ENCODE measurements around the gene LTO1. TPM values are rescaled to one million over a fixed set of nuclear protein-coding genes. Genes with fewer than 3 reads are reported as not detected.

The LTO1 gene, protein sequence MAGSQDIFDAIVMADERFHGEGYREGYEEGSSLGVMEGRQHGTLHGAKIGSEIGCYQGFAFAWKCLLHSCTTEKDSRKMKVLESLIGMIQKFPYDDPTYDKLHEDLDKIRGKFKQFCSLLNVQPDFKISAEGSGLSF
- polyA plus RNA-seq (2011; rRNA removed) (20.0 and 25.1 TPM in 2 replicates), polyA plus RNA-seq (2017; fragmentation: RNase III; extraction: RNeasy Plus Mini Kit Qiagen cat#74134 plus additional on column Dnase treatment) (27.0 to 30.3 TPM (median 29.7 TPM) in 3 replicates), polyA minus RNA-seq (2011; rRNA and poly(A)+ RNA removed) (11.0 TPM in 2 replicates)
- 27.7 TPM in 2 replicates for polyA plus RNA-seq (2012; cell fraction: cytosol; rRNA removed)
- polyA plus RNA-seq (2012; cell fraction: nucleus; rRNA removed) = 31.5 and 54.7 TPM in 2 replicates

DNA sequence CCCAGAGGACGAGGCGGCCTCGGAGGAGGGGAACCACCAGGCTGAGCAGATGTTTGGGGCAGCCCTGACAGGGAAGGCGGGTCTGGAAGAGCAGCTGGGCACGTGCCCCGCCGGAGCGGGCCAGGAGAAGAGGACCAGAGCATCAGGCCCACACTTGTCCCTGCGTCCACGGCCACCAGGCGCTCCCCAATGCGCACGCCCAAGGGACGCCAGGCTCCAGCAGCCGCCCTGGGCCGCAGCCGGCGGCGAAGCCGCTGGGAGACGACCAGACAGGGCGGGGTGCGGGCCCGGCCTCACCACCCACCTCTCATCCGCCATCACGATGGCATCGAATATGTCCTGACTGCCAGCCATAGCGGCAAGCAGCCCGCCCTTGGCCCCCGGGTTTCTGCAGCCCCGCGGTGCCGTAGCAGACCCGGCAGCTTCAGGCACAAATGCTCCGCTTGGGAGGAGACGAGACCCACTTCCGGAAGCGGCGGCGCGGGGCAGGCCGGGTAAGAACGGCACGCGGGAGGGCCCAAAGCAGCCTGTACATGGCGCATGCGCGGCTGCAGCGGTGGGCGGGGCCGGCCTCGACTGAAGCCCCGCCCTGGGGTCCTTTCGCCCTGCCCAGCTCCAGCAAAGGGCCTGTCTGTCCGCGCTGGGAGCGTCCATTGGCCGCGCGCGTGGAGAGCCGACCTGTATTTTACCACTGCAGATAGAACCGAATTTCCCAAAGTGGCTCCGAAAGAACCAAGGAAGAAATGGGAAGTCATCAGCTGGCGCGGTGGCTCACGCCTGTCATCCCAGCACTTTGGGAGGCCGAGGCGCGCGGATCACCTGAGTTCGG is at the start of gene LTO1:
TSS of gene LTO1 (minus strand) at position 468 of the 829 bp plus-strand sequence. CDS start at position 354, 114 bp downstream.
- POLR2A ChIA-PET = interaction anchor here (0.7 to 2.2 kb wide), 5 partner anchors 16 to 381 kb away, joined by 3 to 5 read pairs (median 3); partner anchors contain the start of gene MYEOV
- Histone ChIP-seq H3K4me1 (peaks cover 24% of the 10 kb centered on the region), H3K27ac (peak within 1 kb of the TSS; percentile 87 to 95), H3K9me3 (no peaks in the 10 kb centered on the region), H3K4me3 (peak within 1 kb of the TSS; percentile 86), H3K4me2 (peak within 1 kb of the TSS; percentile 97)
- peak; percentile 92 to 95 for ATAC-seq
- FAIRE-seq = no peak
- DNase-seq (ENCODE audit: low read depth in 1 of 2, low spot score in 1 of 2) = peak; percentile 92 to 98
- CTCF ChIA-PET = interaction anchor here (0.7 to 4.1 kb wide), 17 partner anchors 9 to 601 kb away, joined by 3 to 25 read pairs (median 3); no protein-coding TSS in a partner anchor
- WGBS (ENCODE audit: missing lambda C conversion rate) = under 1% methylated on average over 50 of the region's 72 CpGs
- peak; percentile 71 to 83 for TF ChIP-seq JUN (IDR thresholded peaks at IDR 0.05)
- TF ChIP-seq, protein P1, sequence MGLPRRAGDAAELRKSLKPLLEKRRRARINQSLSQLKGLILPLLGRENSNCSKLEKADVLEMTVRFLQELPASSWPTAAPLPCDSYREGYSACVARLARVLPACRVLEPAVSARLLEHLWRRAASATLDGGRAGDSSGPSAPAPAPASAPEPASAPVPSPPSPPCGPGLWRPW (IDR thresholded peaks at IDR 0.05) = no peak
- no peak for TF ChIP-seq HOXA7 (CRISPR knock-in tag; IDR thresholded peaks at IDR 0.05)
- no peak for TF ChIP-seq JUNB (IDR thresholded peaks at IDR 0.05)
- TF ChIP-seq, protein P2, sequence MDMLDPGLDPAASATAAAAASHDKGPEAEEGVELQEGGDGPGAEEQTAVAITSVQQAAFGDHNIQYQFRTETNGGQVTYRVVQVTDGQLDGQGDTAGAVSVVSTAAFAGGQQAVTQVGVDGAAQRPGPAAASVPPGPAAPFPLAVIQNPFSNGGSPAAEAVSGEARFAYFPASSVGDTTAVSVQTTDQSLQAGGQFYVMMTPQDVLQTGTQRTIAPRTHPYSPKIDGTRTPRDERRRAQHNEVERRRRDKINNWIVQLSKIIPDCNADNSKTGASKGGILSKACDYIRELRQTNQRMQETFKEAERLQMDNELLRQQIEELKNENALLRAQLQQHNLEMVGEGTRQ (IDR thresholded peaks at IDR 0.05) = peak; percentile 54
- no peak for TF ChIP-seq CHD2 (IDR thresholded peaks at IDR 0.05; ENCODE audit: low read length, partially characterized antibody)
- TF ChIP-seq ZSCAN20 (CRISPR knock-in tag; IDR thresholded peaks at IDR 0.05) = no peak
- peak; percentile 76 for TF ChIP-seq BHLHE40 (IDR thresholded peaks at IDR 0.05; ENCODE audit: low read depth, low read length)
- TF ChIP-seq, protein P3, sequence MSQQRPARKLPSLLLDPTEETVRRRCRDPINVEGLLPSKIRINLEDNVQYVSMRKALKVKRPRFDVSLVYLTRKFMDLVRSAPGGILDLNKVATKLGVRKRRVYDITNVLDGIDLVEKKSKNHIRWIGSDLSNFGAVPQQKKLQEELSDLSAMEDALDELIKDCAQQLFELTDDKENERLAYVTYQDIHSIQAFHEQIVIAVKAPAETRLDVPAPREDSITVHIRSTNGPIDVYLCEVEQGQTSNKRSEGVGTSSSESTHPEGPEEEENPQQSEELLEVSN (IDR thresholded peaks at IDR 0.05; ENCODE audit: borderline replicate concordance, low read depth) = peak; percentile 66; the same call in 1 of the 2 replicates
- no peak for TF ChIP-seq ESRRA (IDR thresholded peaks at IDR 0.05; ENCODE audit: borderline replicate concordance, low read length)
- TF ChIP-seq, protein P4, sequence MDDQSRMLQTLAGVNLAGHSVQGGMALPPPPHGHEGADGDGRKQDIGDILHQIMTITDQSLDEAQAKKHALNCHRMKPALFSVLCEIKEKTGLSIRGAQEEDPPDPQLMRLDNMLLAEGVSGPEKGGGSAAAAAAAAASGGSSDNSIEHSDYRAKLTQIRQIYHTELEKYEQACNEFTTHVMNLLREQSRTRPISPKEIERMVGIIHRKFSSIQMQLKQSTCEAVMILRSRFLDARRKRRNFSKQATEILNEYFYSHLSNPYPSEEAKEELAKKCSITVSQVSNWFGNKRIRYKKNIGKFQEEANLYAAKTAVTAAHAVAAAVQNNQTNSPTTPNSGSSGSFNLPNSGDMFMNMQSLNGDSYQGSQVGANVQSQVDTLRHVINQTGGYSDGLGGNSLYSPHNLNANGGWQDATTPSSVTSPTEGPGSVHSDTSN (IDR thresholded peaks at IDR 0.05) = 0 out of 2 replicates have a peak, but pooled peaks have one; percentile 20
- no peak for TF ChIP-seq TFCP2L1 (CRISPR knock-in tag; IDR thresholded peaks at IDR 0.05)
- no peak for TF ChIP-seq RNF2 (IDR thresholded peaks at IDR 0.05; ENCODE audit: borderline replicate concordance, low read depth)
- TF ChIP-seq CHD4 (IDR thresholded peaks at IDR 0.05; ENCODE audit: borderline replicate concordance) = 0 out of 2 replicates have a peak, but pooled peaks have one; percentile 79
- TF ChIP-seq, protein P5, sequence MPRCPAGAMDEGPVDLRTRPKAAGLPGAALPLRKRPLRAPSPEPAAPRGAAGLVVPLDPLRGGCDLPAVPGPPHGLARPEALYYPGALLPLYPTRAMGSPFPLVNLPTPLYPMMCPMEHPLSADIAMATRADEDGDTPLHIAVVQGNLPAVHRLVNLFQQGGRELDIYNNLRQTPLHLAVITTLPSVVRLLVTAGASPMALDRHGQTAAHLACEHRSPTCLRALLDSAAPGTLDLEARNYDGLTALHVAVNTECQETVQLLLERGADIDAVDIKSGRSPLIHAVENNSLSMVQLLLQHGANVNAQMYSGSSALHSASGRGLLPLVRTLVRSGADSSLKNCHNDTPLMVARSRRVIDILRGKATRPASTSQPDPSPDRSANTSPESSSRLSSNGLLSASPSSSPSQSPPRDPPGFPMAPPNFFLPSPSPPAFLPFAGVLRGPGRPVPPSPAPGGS (IDR thresholded peaks at IDR 0.05) = 0 out of 3 replicates have a peak, but pooled peaks have one; percentile 65
- no peak for TF ChIP-seq POLR2AphosphoS2 (conservative IDR thresholded peaks at IDR 0.05; ENCODE audit: low read length)
- no peak for TF ChIP-seq SMC3 (IDR thresholded peaks at IDR 0.05)
- no peak for TF ChIP-seq EHF (CRISPR knock-in tag; IDR thresholded peaks at IDR 0.05)
- TF ChIP-seq ZNF302 (CRISPR knock-in tag; IDR thresholded peaks at IDR 0.05) = no peak
- TF ChIP-seq, protein P6, sequence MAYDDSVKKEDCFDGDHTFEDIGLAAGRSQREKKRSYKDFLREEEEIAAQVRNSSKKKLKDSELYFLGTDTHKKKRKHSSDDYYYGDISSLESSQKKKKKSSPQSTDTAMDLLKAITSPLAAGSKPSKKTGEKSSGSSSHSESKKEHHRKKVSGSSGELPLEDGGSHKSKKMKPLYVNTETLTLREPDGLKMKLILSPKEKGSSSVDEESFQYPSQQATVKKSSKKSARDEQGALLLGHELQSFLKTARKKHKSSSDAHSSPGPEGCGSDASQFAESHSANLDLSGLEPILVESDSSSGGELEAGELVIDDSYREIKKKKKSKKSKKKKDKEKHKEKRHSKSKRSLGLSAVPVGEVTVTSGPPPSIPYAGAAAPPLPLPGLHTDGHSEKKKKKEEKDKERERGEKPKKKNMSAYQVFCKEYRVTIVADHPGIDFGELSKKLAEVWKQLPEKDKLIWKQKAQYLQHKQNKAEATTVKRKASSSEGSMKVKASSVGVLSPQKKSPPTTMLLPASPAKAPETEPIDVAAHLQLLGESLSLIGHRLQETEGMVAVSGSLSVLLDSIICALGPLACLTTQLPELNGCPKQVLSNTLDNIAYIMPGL (CRISPR knock-in tag; IDR thresholded peaks at IDR 0.05; ENCODE audit: borderline replicate concordance) = no peak
- TF ChIP-seq, protein P7, sequence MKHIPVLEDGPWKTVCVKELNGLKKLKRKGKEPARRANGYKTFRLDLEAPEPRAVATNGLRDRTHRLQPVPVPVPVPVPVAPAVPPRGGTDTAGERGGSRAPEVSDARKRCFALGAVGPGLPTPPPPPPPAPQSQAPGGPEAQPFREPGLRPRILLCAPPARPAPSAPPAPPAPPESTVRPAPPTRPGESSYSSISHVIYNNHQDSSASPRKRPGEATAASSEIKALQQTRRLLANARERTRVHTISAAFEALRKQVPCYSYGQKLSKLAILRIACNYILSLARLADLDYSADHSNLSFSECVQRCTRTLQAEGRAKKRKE (CRISPR knock-in tag; IDR thresholded peaks at IDR 0.05; ENCODE audit: low read depth) = no peak
- TF ChIP-seq MAZ (IDR thresholded peaks at IDR 0.05; ENCODE audit: borderline replicate concordance, low read depth, low read length) = no peak
- 0 out of 2 replicates have a peak, but pooled peaks have one; percentile 20 for TF ChIP-seq RFX5 (IDR thresholded peaks at IDR 0.05)
- TF ChIP-seq NFE2L2 (conservative IDR thresholded peaks at IDR 0.05; ENCODE audit: low read length) = no peak
- TF ChIP-seq, protein P8, sequence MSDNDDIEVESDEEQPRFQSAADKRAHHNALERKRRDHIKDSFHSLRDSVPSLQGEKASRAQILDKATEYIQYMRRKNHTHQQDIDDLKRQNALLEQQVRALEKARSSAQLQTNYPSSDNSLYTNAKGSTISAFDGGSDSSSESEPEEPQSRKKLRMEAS (IDR thresholded peaks at IDR 0.05) = peak; percentile 87
- TF ChIP-seq KDM5A (IDR thresholded peaks at IDR 0.05) = peak; percentile 62
- no peak for TF ChIP-seq NR3C1 (IDR thresholded peaks at IDR 0.05)
- peak; percentile 61 for TF ChIP-seq POLR2A (IDR thresholded peaks at IDR 0.05; ENCODE audit: low read length)
- TF ChIP-seq KDM1A (IDR thresholded peaks at IDR 0.05; ENCODE audit: low read depth) = no peak
- TF ChIP-seq PHF8 (IDR thresholded peaks at IDR 0.05; ENCODE audit: borderline replicate concordance, low read depth) = peak; percentile 90; the same call in 1 of the 2 replicates
- TF ChIP-seq HDAC2 (IDR thresholded peaks at IDR 0.05) = peak; percentile 70; the same call in 1 of the 2 replicates
- no peak; a peak in 1 of 5 replicates for TF ChIP-seq EP300 (IDR thresholded peaks at IDR 0.05)
- no peak for TF ChIP-seq RCOR1 (IDR thresholded peaks at IDR 0.05; ENCODE audit: low read depth, low read length)

Data from A549 (cell line).